GM10266 (cell line): ENCODE data around the gene AKR1C8.
"Not testable (repeated sequence)": the region's sequence is repeated elsewhere in the genome, so short reads cannot be mapped to it uniquely, and the experiment has no call there.

Experiments used
- DNase-seq: peaks from one replicate; pipeline ENCODE4 v3.0.0; 2012; ENCODE audit errors: extremely low spot score
- CTCF ChIP-seq: IDR thresholded peaks from 2 replicates; pipeline ENCODE4 v1.5.1; 2012; ENCODE audit warnings: mild to moderate bottlenecking, low read depth; ENCODE audit not compliant: control insufficient read depth, insufficient read depth; ENCODE audit errors: missing control alignments

AKR1C8 gene

GRCh38 chr10:5147255-5147980, 37.5 kb downstream of the AKR1C8 start:
- no peak for DNase-seq
- TF ChIP-seq CTCF: no peak

GRCh38 chr10:5146920-5147254, 38.1 kb downstream of the AKR1C8 start:
- TF ChIP-seq CTCF: no peak
- no peak for DNase-seq

- no peak for TF ChIP-seq CTCF
- DNase-seq: no peak
Measured at GRCh38 chr10:5143137-5143536, 41.8 kb downstream of the AKR1C8 start.

- DNase-seq: no peak
Measured at GRCh38 chr10:5142199-5142598, 42.8 kb downstream of the AKR1C8 start.

GRCh38 chr10:5137699-5138098, 47.3 kb downstream of the AKR1C8 start:
- not testable (repeated sequence) for DNase-seq

More at GRCh38 chr10:5142199-5142598, 42.8 kb downstream of the AKR1C8 start:
- TF ChIP-seq CTCF: no peak

GRCh38 chr10:5136468-5137087, 48.4 kb downstream of the AKR1C8 start:
- DNase-seq: no peak
- TF ChIP-seq CTCF: no peak

GRCh38 chr10:5135581-5135980, 49.4 kb downstream of the AKR1C8 start:
- TF ChIP-seq CTCF: no peak
- DNase-seq: no peak

- no peak for TF ChIP-seq CTCF
- DNase-seq: no peak
Measured at GRCh38 chr10:5125315-5126044, 59.5 kb downstream of the AKR1C8 start.
